ENCODE measurements around the gene POU2F3.
A peak's percentile ranks its signal among the peaks of the same experiment; 100 is the strongest.

The POU2F3 gene

GRCh38 chr11:120239713-120240640 lies at the start of gene POU2F3:
Gene POU2F3 (plus strand): TSS chr11:120240140. CDS start chr11:120240344, 204 bp downstream.
- DNase-seq (ENCODE audit: low read depth), result no peak

GRCh38 chr11:120191058-120191457 lies 48.9 kb upstream of the POU2F3 start:
- no peak for DNase-seq (ENCODE audit: low read depth)

DNA sequence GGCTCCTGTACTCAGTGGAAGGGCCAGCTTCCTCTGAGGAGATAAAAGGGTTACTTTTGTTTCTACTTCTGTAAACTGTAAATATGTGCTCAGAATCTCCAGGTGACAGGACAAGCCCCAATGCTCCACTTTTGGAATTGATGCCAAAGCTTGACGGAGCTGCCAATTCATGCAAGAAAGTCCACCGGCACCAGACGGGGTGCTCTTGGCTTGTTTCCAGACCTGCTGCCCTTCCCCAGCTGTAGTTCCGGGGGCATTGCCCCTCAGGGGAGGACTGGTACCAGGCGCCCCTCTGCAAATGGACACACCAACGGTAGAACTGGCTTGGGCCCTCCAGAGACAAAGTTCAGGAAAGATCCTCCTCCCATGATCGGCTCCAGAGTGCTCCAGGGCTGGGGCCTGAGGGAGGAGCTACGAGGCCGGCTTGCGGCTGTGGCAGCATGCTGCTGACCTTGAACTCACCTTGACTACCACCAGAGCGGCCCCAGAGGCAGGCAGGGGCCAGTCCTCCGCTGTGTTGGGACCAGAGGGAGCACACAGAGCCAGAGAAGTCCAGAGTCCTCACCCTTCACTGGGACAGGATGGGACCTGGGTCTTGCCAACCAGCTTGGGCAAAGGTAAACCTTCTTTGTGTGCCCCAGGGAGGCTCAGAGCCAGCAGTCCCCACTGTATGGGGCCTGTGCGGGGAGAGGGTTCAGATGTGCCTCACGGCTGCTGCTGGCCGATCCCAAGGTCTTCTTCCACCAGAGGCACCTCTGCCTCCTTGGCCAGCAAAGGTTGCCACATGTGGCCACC lies 46.9 kb upstream of the POU2F3 start:
- no peak for DNase-seq (ENCODE audit: low read depth)

DNA sequence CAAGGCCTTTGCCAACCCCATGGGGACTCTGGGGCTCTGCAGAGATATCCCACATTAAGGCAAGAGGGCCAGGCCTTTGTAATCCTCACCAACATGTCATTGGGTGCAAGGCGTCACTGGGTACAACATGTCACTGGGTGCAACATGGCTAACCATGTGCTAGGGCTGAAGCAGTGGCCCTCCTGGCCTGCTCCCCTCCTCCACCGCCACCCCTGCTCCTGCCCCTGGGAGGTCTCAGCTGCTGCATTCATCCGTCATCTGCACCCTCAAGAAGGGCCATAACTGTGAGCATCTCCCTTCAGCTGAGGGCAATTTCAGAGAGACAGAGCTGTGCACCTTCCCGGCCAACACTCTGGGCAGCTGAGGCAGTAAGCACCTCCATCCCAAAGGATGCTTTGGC lies 45.8 kb upstream of the POU2F3 start:
- no peak for DNase-seq (ENCODE audit: low read depth)

- DNase-seq (ENCODE audit: low read depth), result no peak
These were observed 44.2 kb upstream of the POU2F3 start for GRCh38 chr11:120195601-120196320.

GRCh38 chr11:120196826-120197225 lies 43.1 kb upstream of the POU2F3 start:
- no peak for DNase-seq (ENCODE audit: low read depth)

DNA sequence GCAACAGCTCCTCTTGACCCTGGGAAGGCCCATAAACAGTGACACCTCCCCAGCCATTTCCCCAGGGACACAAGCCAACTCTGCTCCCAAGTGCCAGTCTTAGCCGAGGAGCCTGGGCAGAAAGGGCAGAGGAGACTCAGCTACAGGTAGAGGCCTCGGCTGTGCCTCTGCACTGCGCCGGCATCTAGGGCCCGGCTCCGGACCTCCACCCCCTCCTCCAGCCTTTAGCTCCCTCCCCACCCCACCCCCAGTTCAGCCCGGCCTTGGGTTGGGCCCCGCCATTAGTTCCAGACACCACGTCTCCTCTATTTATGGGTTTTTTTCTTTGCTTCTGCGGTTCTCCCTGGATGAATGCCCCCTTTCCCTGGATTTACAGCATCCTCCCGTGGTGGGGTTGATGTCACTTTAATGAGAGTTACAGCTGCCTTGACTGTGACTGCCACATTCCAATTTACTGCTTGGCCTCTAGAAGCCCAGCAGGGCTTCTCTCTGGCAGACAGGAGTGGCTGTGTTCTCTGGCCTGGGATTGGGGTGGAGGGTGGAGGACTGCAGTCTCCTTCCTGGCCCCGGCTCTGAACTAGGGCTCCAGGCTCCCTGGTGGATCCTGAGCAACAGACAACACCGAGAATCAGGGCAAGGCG lies 42.6 kb upstream of the POU2F3 start:
- DNase-seq (ENCODE audit: low read depth), result peak; percentile 80

- no peak for DNase-seq (ENCODE audit: low read depth)
These were observed 42.0 kb upstream of the POU2F3 start for GRCh38 chr11:120197977-120198376.

GRCh38 chr11:120198403-120198786 lies 41.5 kb upstream of the POU2F3 start:
- DNase-seq (ENCODE audit: low read depth), result no peak

DNA sequence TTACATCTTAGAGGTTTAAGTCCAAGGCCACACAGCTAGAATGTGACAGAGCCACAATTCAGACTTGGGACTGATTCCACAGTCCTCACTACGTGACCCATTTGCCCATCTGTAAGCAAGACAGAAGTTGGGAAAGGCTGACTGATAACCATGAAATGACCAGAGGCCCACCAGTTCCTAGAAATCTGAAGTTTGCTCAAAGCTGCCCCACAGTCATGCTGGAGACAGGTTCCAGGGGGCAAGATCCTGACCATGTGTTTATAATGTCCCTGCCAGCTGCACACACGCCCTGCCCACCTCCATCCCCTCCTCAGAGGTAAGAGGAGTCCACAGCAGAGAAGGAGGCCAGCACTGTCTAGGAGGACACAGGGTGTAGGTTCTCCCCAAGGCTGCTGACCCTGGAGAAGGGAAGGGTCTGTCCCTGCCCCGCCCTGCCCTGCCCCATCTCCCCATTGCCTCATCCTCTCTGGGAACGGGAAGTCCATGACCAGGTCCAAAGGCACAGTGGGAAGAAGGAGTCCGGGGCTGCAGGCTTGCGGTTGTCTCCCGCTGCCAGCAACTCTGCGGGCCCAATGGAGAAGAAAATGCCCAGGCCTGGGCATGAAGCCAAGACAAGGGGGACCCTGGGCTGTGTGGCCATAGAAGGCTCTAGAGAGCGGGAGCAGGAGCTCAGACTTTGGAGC lies 41.0 kb upstream of the POU2F3 start:
- DNase-seq (ENCODE audit: low read depth), result no peak

DNA sequence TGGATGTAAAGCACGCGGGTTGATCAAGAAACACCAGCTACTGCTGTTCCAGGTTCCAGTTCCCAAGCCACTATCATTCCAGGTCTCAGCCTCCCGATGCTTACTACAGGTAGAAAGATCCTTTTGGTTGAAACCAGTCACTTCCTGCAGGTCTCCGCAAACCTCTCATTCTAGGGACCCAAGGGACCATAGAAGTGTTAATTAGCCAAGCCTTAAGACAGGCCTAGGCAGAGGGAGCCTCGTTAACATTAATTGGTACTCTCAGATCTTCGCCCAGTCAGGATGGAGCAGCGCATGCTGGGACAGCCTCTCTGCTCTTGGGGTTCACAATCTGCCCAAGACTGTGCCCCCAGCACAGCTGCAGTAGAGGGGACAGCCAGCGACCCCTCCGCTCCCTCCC lies 40.3 kb upstream of the POU2F3 start:
- DNase-seq (ENCODE audit: low read depth), result no peak

GRCh38 chr11:120200677-120201076 lies 39.3 kb upstream of the POU2F3 start:
- no peak for DNase-seq (ENCODE audit: low read depth)

DNA sequence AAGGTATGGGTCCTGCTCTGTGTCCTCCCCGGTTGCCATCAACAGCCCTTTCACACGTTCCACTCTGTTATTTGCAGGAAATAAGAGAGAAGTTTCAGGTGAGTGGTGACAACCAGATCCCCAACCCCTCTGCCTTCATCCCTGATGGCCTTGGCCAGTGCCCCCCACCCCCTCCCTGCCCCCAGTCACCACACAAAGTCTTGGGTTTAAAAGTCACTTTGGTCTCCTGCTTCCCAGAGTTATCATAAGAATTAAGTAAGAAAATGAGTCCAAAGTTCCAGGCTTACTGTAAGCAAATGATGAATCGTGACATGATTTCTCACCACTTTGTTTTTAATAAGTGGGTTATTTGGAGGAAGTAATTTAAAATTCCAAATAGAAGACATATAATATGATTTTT lies 38.3 kb upstream of the POU2F3 start:
- DNase-seq (ENCODE audit: low read depth), result no peak

DNA sequence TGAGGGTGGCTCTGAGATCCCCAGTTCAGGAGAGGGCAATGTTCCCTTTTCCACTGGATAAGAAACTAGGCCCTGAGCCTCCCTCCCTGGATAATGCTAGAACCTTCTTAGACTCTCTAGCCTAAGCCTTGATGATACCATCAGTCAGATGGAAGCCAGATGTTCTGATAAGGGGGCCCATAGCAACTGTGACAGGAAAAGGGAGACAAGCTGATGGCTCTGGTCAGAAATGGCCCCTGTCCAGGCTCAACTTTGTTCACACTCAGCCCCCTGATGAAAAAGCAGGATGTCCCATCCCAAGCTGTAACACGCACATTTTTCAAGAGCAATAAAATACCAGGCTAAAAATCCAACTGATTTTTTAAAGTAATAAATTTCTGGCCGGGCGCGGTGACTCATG lies 36.3 kb upstream of the POU2F3 start:
- peak; percentile 78 for DNase-seq (ENCODE audit: low read depth)

- DNase-seq (ENCODE audit: low read depth), result peak; percentile 75
These were observed 34.3 kb upstream of the POU2F3 start for GRCh38 chr11:120205596-120206161.

- no peak for DNase-seq (ENCODE audit: low read depth)
These were observed 32.4 kb upstream of the POU2F3 start for GRCh38 chr11:120207512-120207911.

DNA sequence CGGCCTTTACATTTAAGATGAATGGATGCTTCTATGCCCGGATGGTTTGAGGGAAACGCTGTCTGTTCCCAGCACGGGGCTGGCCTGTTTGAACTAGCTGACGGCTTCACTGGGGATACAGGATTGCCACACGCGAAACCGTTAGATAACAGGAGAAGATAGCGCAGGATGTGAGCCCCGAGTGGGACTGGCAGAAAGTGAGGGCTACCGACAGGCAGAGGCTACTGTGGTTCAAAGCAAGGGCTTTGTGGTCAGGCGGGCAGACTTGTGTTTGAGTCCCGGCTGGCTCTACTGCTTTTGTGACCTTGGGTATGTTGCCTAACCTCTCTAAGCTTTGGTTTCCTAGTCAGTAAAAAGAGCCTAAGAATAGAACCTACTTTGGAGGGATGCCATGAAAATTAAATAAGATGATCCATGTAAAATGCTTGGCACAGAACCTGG lies 31.9 kb upstream of the POU2F3 start:
- DNase-seq (ENCODE audit: low read depth), result peak; percentile 50

DNA sequence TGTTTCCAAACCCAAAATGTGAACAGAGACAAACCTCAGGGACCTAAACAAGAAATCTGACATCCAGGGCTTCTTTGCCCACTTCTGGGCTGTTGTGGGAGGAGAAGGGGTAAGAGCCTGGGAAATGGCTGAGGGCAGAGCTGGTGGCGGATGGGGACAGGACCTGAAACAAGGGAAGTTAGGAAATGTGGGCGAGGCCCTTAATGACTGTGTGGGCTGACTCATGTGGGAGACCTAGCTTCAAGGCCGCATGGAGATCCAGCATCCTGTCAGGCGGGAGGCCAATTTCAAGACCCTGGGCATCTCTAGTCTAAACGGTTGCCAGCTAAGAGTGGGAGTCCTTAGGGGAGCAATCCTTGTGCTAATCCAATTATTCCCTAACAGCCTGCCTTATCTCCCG lies 31.2 kb upstream of the POU2F3 start:
- peak; percentile 81 for DNase-seq (ENCODE audit: low read depth)

DNA sequence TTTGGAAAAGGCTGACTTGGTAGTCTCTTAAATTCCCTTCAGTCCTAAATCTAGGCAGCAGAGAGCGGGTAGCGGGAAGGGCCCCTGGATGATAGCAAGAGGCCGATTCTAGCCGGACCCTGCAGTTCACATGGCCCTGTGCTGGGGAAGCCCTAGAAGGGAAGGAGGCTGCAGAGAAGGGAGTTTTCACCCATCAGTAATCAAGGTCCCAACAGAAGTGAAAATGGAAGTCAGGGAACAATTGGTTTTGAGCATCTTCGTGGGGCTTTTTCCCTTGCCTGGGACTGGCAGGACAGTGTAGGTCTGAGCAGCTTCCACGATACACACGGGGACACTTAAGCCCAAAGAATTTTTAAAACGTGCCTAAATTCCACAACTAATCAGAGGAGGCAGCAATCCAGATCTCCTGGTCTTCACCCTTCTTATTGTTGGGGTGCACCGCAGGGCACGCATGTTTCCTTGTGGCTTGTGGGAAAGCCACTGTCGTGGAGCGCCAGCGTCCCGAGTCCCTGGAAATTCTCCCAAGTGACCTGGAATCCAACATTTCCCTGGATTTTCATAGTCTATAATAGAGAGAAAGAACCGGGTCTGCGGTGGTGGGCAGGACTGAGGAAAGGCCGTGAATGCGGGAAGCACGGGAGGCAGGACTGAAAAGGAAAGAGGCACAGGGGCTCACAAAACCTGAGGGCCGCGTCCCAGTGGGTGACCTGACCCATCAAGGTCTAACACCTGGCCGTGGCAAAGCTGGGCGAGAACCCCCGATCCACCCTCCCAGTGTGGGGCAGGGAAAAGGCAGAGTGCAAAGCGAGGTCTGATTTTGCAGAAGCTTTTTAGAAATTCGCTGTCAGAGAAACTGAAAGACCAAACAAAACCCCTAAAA lies 30.0 kb upstream of the POU2F3 start:
- peak; percentile 36 for DNase-seq (ENCODE audit: low read depth)
